HG02759 (cell line): ENCODE measurements around the gene IFIT1B.
A peak's percentile ranks its signal among the peaks of the same experiment; 100 is the strongest.
"Not testable (repeated sequence)": the region's sequence is repeated elsewhere in the genome, so short reads cannot be mapped to it uniquely, and the experiment has no call there.

Experiments used
- ATAC-seq: cut with Tn5 transposase; IDR thresholded peaks from one replicate; pipeline ENCODE4 v1.9.1; 2021; ENCODE audit warnings: mild to moderate bottlenecking, moderate library complexity; ENCODE audit not compliant: unreplicated experiment

Gene IFIT1B

DNA sequence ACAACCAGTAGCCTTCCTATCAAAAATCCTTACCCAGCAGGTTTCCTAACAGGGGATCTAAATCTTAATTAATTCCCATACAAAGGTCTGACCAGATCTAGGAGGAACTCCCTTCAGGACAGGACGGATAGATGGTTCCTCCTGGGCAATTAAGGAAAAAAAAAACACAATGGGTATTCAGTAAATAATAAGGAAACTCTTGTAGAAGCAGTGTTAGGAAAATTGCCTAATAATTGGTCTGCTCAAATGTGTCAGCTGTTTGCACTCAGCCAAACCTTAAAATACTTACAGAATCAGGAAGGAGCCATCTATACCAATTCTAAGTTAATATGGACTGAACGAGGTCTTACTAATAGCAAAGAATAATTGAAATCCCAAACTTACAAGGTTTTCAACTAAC, 33.3 kb downstream of the IFIT1B start:
- ATAC-seq = not testable (repeated sequence)

DNA sequence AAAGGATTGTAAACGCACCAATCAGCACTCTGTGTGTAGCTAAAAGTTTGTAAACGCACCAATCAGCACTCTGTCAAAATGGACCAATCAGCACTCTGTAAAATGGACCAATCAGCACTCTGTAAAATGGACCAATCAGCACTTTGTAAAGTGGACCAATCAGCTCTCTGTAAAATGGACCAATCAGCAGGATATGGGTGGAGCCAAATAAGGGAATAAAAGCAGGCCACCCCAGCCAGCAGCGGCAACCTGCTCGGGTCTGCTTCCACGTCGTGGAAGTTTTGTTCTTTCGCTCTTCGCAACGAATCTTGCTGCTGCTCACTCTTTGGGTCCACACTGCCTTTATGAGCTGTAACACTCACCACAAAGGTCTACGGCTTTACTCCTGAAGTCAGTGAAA, 34.4 kb downstream of the IFIT1B start:
- not testable (repeated sequence) for ATAC-seq

DNA sequence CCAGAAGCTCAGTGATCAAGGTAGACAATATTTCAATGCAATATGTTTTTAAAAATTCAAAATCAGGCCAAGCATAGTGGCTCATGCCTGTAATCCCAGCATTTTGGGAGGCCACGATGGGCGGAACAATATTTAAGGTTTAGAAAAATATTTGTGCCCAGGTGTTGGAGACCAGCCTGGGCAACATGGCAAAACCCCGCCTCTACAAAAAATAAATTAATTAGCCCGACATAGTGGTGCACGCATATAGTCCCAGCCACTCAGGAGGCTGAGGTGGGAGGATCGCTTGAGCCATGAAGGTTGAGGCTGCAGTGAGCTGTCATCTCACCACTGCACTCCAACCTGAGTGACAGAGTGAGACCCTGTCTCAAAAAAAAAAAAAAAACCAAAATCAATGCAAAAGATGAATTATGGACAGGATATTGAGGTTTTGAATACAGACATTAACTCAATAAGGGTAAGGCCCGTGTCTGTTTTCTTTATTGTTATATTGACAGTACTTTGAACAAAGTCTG, 35.6 kb downstream of the IFIT1B start:
- ATAC-seq = no peak

DNA sequence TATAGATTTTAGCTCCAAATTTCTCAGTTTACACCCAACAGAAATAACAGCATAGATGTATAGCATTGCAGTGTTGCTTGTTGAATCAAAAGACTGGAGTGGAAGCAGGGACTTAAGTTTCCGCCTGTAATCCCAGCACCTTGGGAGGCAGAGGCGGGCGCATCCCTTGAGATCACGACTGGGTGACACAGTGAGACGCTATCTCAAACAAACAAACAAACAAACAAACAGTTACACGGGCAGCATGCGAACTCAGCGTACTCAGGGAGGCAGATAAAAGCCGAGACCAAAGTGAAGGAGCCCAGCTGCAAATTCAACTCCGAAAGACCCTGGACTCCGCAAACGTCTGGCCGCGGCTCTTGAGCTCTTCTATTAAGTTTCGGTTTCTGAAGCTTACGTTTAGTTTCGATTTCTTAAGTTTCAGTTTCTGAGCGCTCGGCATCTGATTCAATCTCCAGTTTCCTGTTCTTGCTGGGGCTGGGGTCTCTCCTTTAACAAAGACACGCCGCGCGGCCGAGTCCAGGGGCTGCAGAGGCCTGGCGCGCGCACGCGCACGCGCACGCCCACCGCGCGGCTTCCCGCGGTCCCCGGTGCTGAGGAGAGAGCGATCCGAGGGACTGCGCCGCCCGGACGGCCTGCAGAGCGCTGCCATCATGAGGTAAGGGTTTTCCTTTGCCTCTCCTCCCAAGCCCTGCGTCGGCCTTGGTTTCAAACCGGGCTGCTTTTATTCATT, 36.5 kb downstream of the IFIT1B start, which contains the start of gene IFIT5:
Gene IFIT5 (plus strand): TSS at position 423 of the 733 bp plus-strand sequence. CDS start 231 bp downstream, at position 654.
- peak; percentile 77 for ATAC-seq

DNA sequence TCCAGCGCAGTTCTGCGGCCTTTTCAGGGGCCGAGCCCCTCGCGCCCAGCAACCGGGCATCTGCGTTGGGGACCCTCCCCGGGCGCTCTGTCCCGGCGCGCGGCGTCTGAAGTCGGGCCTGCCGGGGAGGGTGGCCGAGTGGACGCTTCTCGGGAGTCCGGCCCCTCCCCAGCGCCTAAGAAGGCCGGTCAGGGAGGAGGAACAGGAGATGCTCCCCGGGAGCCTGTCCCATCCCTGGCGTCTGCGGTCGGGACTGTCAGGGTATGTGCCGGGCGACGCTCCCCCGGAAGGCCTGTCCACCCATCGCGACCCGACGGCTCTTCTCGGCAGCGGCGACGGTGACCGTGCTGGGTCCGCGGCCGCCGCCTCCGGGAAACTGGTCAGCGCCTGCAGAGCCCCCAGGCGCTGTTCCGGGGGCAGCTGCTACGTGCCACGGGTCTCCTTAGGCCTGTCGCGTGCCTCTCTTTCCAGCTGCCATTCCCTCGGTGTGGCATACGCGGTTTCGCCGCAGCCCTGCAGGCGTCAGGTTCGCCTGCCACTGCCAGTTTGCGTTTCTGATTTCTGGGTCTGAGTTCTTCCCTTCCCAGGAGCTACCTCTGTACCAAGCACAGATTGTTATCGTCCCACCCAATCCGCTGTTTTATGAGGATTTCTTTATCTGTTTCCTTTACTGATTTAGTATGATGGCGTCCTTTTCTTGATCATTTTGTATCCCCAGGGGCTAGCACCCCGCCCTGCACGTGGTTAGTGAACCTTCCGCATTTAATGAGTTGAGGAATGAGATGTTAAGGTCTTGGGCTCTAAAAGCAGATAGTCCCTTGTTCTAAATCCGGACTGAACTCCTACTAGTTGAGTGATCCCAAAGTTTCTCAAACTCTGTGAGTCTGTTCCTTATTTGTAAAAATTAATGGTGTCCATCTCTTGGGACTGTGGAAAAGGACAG, 37.3 kb downstream of the IFIT1B start:
- ATAC-seq = peak; percentile 36

DNA sequence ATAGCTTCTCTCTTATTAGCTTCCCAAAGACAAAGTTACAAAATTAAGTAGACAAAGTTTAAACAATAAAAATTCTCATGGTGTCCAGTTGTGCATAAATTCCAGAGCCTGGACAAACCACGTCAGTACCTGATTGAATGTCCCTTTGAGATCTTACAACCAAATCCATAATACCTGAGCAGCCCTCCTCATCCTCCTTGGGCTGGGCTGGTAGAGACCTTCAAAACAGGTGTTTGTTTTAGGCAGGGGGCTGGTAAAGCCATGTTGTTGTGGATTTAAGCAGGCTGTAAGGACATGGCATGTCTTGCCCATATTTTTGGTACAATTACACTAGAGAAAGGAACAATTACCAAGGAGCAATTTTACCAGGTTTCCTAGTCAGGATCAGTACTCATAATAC, 38.6 kb downstream of the IFIT1B start:
- ATAC-seq = no peak

DNA sequence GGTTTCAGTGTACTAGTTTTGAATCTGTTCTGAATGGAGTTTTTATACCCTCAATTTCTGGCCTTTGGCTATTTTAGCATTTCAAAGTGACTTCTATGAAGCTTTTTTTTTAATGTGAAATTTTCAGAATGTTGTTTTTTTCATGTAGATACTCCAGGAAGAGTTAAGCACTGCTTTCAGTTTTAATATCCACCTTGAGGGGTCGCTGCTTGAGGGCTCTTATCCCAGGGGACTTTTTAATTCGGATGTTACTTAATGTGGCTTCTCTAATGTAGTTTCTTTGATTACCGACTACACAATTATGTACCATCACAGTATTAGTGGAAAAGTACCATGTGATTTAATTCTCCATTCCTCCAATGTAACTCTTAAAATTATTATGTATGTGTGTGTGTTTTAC, 41.7 kb downstream of the IFIT1B start:
- ATAC-seq = no peak

DNA sequence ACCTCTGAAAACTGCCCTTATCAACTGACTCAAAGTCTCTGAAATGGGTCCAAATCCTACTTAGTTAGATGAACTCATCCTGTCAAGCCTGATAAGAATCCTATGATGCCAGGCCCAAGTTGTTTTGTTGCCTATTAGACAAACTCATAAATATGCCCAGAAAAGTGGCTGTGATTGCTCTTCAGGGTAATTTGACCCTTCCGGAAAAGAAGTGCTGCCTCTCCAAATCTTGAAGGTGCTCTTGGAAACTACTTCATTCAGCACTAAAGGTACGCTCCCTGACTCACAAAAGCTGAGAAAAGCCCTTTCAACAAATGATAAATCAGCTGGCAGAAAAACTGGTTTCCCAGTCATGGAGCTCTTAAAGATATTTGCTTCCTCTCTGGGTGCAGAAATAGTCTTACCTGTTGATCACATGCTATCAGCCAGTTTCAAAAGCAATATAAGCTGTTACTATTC, 43.2 kb downstream of the IFIT1B start:
- ATAC-seq = no peak

DNA sequence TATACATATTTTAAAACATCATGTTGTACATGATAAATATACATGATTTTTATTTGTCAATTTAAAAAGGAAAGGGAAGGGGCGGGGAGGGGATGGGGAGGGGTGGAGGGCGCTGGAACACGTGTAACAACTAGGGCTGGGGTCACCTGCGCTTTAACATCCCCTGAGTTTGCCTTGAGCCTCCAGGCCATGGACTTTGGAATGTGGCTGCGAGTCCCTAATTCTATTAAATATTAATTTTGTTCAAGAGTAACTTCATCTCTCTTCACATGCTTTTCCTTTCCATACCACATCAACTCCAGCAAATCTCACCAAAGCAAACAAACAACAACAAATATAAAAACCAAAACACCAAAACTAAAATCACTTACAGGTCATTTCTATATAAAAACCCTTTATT, 47.1 kb downstream of the IFIT1B start:
- ATAC-seq = no peak

DNA sequence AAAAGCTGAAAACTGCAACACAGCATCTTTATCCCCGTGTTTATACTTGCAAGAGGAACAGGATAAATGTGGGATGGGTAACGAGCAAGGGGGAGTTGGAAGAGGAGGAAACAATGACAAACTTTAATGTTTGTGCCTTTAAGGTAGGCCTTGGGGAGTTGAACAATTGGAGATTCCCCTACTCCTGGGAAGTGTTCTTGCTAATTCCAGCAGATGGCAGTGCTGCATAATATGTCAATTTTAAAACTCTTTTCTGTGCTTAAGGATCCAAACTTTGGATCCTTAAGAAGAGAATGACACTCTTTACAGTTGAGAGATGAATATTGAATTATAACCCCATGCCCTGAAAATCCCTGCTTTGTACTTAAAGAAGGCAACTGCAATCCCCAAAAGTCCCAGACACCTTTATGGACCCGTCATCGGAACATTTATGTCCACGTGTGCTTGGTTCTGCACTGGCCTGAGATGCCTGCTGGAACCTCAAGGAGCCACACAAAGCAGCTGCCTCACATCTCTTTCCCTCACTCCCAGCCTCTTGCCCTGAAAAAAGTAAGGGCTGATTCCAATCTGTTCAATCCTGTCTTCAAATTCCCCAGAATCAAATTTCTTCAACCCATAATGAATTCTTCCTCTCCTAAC, 48.5 kb downstream of the IFIT1B start:
- ATAC-seq = peak; percentile 66

DNA sequence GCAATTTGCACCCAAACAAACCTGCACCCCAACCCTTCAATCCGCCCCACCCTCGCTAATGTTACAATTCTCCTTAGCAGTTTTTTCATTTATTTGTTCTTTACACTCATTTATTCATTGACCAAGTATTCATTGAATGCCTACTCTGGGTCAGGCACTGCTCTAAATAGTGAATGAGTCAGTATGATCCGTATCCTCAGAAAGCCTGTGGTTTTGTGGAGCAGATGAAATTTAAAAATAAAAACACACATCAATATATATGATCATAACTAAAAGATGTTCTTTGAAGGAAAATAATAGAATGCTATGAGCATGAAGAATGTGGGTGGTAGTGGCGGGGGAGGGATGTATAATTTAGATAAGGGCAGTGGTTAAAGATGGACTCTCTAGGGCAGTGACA, 49.8 kb downstream of the IFIT1B start:
- no peak for ATAC-seq

DNA sequence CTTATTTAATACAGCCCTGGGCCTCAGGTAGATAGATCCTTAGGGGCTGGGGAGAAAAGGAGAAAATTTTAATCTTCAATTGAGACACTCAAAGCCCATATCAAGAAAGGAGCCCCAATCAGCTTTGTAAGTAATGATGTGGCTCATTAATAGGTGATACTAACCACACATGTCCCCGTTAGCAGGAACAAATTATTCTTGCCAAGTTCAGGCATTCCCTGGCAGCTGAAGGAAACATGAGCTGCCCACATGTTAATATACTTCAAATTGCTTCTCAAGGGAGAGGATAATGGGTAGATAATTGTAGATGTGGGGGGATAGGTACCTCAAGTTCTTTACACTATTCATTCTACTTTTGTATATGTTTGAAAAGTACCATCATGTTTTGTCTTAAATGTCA, 51.0 kb downstream of the IFIT1B start:
- no peak for ATAC-seq

DNA sequence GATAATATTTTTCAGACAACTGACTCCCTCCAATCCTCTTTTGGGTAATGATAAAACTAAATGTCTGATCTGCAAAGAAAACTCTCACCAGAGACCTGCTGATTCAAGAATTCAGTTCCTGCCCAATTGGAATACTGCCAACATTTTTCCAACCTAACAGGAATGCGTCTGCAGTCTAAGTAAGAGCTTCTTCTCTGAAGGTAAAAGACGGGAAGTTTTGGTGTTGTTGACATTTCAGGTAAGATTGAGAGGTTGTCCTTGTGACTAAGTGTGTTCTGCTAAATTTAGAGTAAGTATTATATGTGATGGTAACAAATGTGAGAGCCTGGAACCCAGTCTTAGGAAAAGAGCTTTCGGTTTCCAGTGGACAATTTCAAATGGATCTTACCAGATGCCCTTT, 54.1 kb downstream of the IFIT1B start:
- no peak for ATAC-seq
